K562 (cell line): ENCODE data around the gene PDE11A. TPM values are rescaled to one million over a fixed set of nuclear protein-coding genes. Genes with fewer than 3 reads are reported as not detected.

Experiments used
- BCOR ChIP-seq: fragments of 450-650 bp; IDR thresholded peaks from 2 replicates; pipeline ENCODE4 v1.6.1; 2016
- CEBPG ChIP-seq, 3 experiments: fragments of 200-800 bp in 1 of 3; sonication (Bioruptor generic) in 1 of 3; sonication (generic) in 1 of 3; formaldehyde crosslinking in 1 of 3; IDR thresholded peaks in 2 of 3; conservative IDR thresholded peaks in 1 of 3; 2 replicates each; pipeline versions ENCODE4 v1.6.1 to v1.8.0; 2016 to 2022; ENCODE audit warnings: missing compliant biosample characterization in 2 of 3, missing genetic modification characterization in 2 of 3, mild to moderate bottlenecking in 1 of 3, missing genetic modification reagents in 1 of 3
- DPF2 ChIP-seq: fragments of 450-650 bp; IDR thresholded peaks from 2 replicates; pipeline ENCODE4 v1.6.1; 2016
- ELF4 ChIP-seq: fragments of 450-650 bp; formaldehyde crosslinking; IDR thresholded peaks from 2 replicates; pipeline ENCODE4 v1.4.0; 2022; ENCODE audit warnings: missing genetic modification characterization
- ETV1 ChIP-seq: fragments of 450-650 bp; conservative IDR thresholded peaks from 2 replicates; pipeline ENCODE4 v1.6.1; 2016; ENCODE audit warnings: missing genetic modification characterization, control low read depth, low read depth, missing compliant biosample characterization
- ETV5 ChIP-seq: sonication (generic); formaldehyde crosslinking; IDR thresholded peaks from 2 replicates; pipeline ENCODE4 v1.4.0; 2020; ENCODE audit warnings: low read depth, mild to moderate bottlenecking, missing genetic modification reagents
- FOSL1 ChIP-seq: fragments of 200-800 bp; sonication (Bioruptor generic); conservative IDR thresholded peaks from 2 replicates; pipeline ENCODE4 v1.6.1; 2016; ENCODE audit warnings: missing genetic modification characterization, missing compliant biosample characterization
- FUS ChIP-seq: fragments of 200-400 bp; formaldehyde crosslinking; optimal IDR thresholded peaks from 2 replicates; pipeline ENCODE3; 2017; ENCODE audit warnings: low read depth, low read length
- GTF2E2 ChIP-seq: fragments of 200-800 bp; sonication (Bioruptor generic); IDR thresholded peaks from 2 replicates; pipeline ENCODE4 v1.6.1; 2016; ENCODE audit warnings: missing genetic modification characterization, missing compliant biosample characterization
- MITF ChIP-seq: IDR thresholded peaks from 2 replicates; pipeline ENCODE4 v1.6.1; 2014; ENCODE audit warnings: antibody characterized with exemption
- MLLT1 ChIP-seq, 2 experiments: fragments of 450-650 bp; IDR thresholded peaks; 2 replicates each; pipeline ENCODE4 v1.6.1; 2016
- NCOR1 ChIP-seq: fragments of 450-650 bp; IDR thresholded peaks from 2 replicates; pipeline ENCODE4 v1.6.1; 2016; ENCODE audit warnings: mild to moderate bottlenecking, moderate library complexity
- RCOR1 ChIP-seq, 2 experiments: IDR thresholded peaks; 2 replicates each; pipeline ENCODE4 v1.6.1; 2012; ENCODE audit warnings: low read depth in 2 of 2, low read length in 2 of 2, borderline replicate concordance in 1 of 2, improper control_type of control experiment in 1 of 2
- RFX7 ChIP-seq: fragments of 250-450 bp; sonication (Bioruptor Pico); IDR thresholded peaks from 2 replicates; pipeline ENCODE4 v1.5.1; 2021; ENCODE audit warnings: mild to moderate bottlenecking
- RNF2 ChIP-seq: sonication (generic); IDR thresholded peaks from 2 replicates; pipeline ENCODE4 v1.6.1; 2016
- STAT5A ChIP-seq: IDR thresholded peaks from 2 replicates; pipeline ENCODE4 v1.6.1; 2012; ENCODE audit warnings: low read length, inconsistent platforms, borderline replicate concordance
- TAF9B ChIP-seq: fragments of 450-650 bp; IDR thresholded peaks from 2 replicates; pipeline ENCODE4 v1.6.1; 2018; ENCODE audit warnings: mild to moderate bottlenecking; ENCODE audit not compliant: partially characterized antibody
- TARDBP ChIP-seq: fragments of 450-650 bp; IDR thresholded peaks from 2 replicates; pipeline ENCODE4 v1.6.1; 2016
- ZEB2 ChIP-seq: fragments of 450-650 bp; IDR thresholded peaks from 2 replicates; pipeline ENCODE4 v1.6.1; 2016
- ZKSCAN8 ChIP-seq: fragments of 200-800 bp; sonication (Bioruptor generic); IDR thresholded peaks from 2 replicates; pipeline ENCODE4 v1.6.1; 2016; ENCODE audit warnings: missing genetic modification characterization, missing compliant biosample characterization
- ZNF175 ChIP-seq: fragments of 200-800 bp; sonication (Bioruptor generic); IDR thresholded peaks from 2 replicates; pipeline ENCODE4 v1.6.1; 2016; ENCODE audit warnings: low read depth, mild to moderate bottlenecking, missing genetic modification characterization, missing compliant biosample characterization
- ZNF449 ChIP-seq: fragments of 250-450 bp; sonication (Bioruptor Pico); IDR thresholded peaks from 2 replicates; pipeline ENCODE4 v1.8.0; 2022; ENCODE audit warnings: moderate library complexity, mild to moderate bottlenecking, inconsistent platforms
- ZNF561 ChIP-seq: fragments of 450-650 bp; formaldehyde crosslinking; conservative IDR thresholded peaks from 2 replicates; pipeline ENCODE4 v1.4.0; 2020; ENCODE audit warnings: mild to moderate bottlenecking, moderate library complexity
- ZNF584 ChIP-seq: fragments of 200-800 bp; sonication (Bioruptor generic); IDR thresholded peaks from 2 replicates; pipeline ENCODE4 v1.6.1; 2016; ENCODE audit warnings: low read depth, mild to moderate bottlenecking, missing genetic modification characterization, missing compliant biosample characterization
- ZNF644 ChIP-seq: fragments of 200-800 bp; sonication (Bioruptor generic); IDR thresholded peaks from 2 replicates; pipeline ENCODE4 v1.6.1; 2016; ENCODE audit warnings: low read depth, missing genetic modification characterization, missing compliant biosample characterization
- ZNF780A ChIP-seq: fragments of 250-450 bp; sonication (Bioruptor Pico); IDR thresholded peaks from 2 replicates; pipeline ENCODE4 v1.5.0; 2021; ENCODE audit warnings: mild to moderate bottlenecking
- polyA plus RNA-seq, 8 experiments: library from polyadenylated mRNA; depleted of rRNA in 4 of 8; stranded (reverse) in 5 of 8; unstranded in 3 of 8; fragments of >200 nt; fragmentation: Nextera tagmentation in 2 of 8; fragmentation: Illumina TruSeq in 1 of 8; extraction: Ambion mirVana in 2 of 8; extraction: Trizol in 1 of 8; gene quantifications; 2 replicates each; pipeline versions ENCODE4 v1.2.1 to v1.2.3, GENCODE V29; 2011 to 2014; ENCODE audit warnings: inconsistent platforms in 1 of 8, missing spikeins in 1 of 8
- total RNA-seq, 7 experiments: library from RNA; depleted of rRNA in 6 of 7; stranded (reverse); fragments of >200 nt in 6 of 7; fragmentation: Illumina TruSeq in 2 of 7; extraction: Trizol in 2 of 7; gene quantifications; 2 replicates each; pipeline versions ENCODE4 v1.2.1 to v1.2.3, GENCODE V29; 2011 to 2021; ENCODE audit warnings: low replicate concordance in 1 of 7

The PDE11A gene
- total and polyA plus RNA-seq, 9 of the 15 experiments (the other 6 are each of a cell fraction or from before 2014, with no cell fraction given): 3.2 to 22.1 (median 5.7) TPM

- peak in 1 of 2 experiments; percentile 65; a peak in 2 of 4 replicates for TF ChIP-seq MLLT1 (IDR thresholded peaks at IDR 0.05)
- TF ChIP-seq ZEB2: peak; percentile 79; the same call in 1 of the 2 replicates
- no peak for TF ChIP-seq FUS
- peak; percentile 96 for TF ChIP-seq DPF2
- TF ChIP-seq RFX7 (CRISPR knock-in tag): no peak
- TF ChIP-seq ZNF175: no peak; the same call in 1 of the 2 replicates
- TF ChIP-seq ETV1 (tag): 0 out of 2 replicates have a peak, but pooled peaks have one; percentile 40
- no peak for TF ChIP-seq MITF
- peak; percentile 66; the same call in 1 of the 2 replicates for TF ChIP-seq STAT5A
- peak in 1 of 2 experiments; percentile 66; a peak in 1 of 4 replicates for TF ChIP-seq RCOR1 (IDR thresholded peaks at IDR 0.05; ENCODE audit: borderline replicate concordance in 1 of 2, low read depth in 2 of 2, low read length in 2 of 2)
- peak; percentile 32; the same call in 1 of the 2 replicates for TF ChIP-seq ZNF584
- no peak for TF ChIP-seq ZNF561 (CRISPR knock-in tag)
- peak; percentile 60 for TF ChIP-seq RNF2
- no peak for TF ChIP-seq CEBPG (CRISPR knock-in tag; IDR thresholded peaks at IDR 0.05)
- TF ChIP-seq CEBPG (tag; conservative IDR thresholded peaks at IDR 0.05 in 1 of 2, IDR thresholded peaks at IDR 0.05 in 1 of 2): peak; percentile 53 to 57
- TF ChIP-seq BCOR: no peak
- TF ChIP-seq ELF4 (CRISPR knock-in tag): no peak
- TF ChIP-seq ZNF644: no peak
- TF ChIP-seq NCOR1: peak; percentile 72
- TF ChIP-seq TAF9B: peak; percentile 8
- TF ChIP-seq ZKSCAN8 (CRISPR knock-in tag): peak; percentile 33; the same call in 1 of the 2 replicates
- no peak for TF ChIP-seq ZNF449 (CRISPR knock-in tag)
- TF ChIP-seq TARDBP: no peak
- TF ChIP-seq ETV5 (CRISPR knock-in tag): peak; percentile 53; the same call in 1 of the 2 replicates
- no peak for TF ChIP-seq ZNF780A (CRISPR knock-in tag)
- peak; percentile 97 for TF ChIP-seq FOSL1 (tag)
- no peak for TF ChIP-seq GTF2E2
These were observed 1.8 kb upstream of the PDE11A start (continued) for GRCh38 chr2:178074123-178075005.
